ENCODE measurements around the gene ATP6V1F.

GRCh38 chr7:128862571-128863432, at the start of gene ATP6V1F:
- TF ChIP-seq EZH2phosphoT487 (IDR thresholded peaks at IDR 0.05; ENCODE audit: low read depth) (no peak), CTCF (IDR thresholded peaks at IDR 0.05; ENCODE audit: low read depth, low read length) (no peak)
